T47D (cell line): ENCODE results near the gene LDB2.

Experiments
- DNase-seq, 2 experiments: peaks; one replicate each; pipeline versions ENCODE4 v3.0.0 to v3.0.0-alpha.2; 2011 to 2012; ENCODE audit warnings: low read depth in 1 of 2, low spot score in 1 of 2
- JUND ChIP-seq: IDR thresholded peaks from 2 replicates; pipeline ENCODE4 v1.6.1; 2012; ENCODE audit warnings: low read depth
- in situ Hi-C: cut with HindIII; loops from 2 replicates; pipeline ENCODE4 v1.10.0; 2016; ENCODE audit warnings: low sequenced_read_pairs, low pct_unique_long_range_greater_than_20kb

The LDB2 gene

GRCh38 chr4:16684935-16685334 is 213.5 kb downstream of the LDB2 start:
- no peak for DNase-seq
- in situ Hi-C loops: no loop called here
- TF ChIP-seq JUND: no peak

- no peak for DNase-seq
- TF ChIP-seq JUND: no peak
- in situ Hi-C loops: no loop called here
These were observed 214.3 kb downstream of the LDB2 start for GRCh38 chr4:16684097-16684496.

DNA sequence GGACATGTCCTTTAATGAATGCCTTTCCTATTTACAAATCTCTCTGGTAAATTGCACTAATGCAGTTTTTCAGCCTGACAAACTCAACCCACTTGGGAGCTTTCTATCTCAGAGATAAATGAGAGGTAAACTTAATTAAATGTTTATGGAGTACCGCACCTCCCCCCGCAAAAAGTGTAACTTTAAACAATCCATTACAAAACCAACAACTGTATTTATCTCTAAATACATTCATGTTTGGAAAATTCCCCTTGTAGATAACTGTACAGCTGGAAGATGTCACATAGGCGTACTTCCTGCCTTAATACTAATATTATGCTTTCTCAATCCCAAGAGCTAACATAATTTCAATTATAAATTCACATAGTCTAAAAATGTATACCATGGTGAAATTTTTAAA is 215.5 kb downstream of the LDB2 start:
- in situ Hi-C loops: no loop called here
- no peak for TF ChIP-seq JUND

GRCh38 chr4:16677001-16677944 is 221.2 kb downstream of the LDB2 start:
- DNase-seq: no peak
- no peak for TF ChIP-seq JUND
- in situ Hi-C loops: no loop called here

More for the DNA sequence above, 215.5 kb downstream of the LDB2 start:
- DNase-seq: no peak

DNA sequence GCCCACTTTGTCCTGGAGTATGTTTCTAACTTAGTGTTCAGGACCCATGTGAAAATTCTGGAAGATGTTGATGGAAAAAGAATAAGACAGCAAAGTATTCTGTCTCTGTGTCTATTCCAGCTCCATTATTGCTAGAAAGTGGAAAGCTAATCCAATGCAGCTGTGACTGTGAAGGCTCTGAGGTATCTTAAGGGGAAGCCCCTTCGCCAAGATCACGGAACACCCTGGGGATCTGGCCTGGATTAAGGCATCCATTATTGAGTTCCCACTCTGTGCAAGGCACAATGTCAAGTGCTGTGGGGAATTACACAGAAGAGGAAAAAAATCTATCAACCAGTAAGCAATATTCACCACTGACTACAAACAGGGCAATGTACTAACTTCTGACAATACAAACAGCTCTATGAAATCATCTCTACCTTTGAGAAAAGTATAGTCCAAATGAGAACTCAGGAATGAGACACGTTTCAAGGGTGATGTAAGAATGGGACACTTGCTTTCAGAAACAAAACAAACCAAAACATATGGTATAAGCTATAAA is 222.1 kb downstream of the LDB2 start:
- DNase-seq: no peak
- TF ChIP-seq JUND: no peak
- in situ Hi-C loops: no loop called here

- in situ Hi-C loops: no loop called here
- no peak for DNase-seq
- no peak for TF ChIP-seq JUND
These were observed 224.4 kb downstream of the LDB2 start for GRCh38 chr4:16674082-16674481.

- in situ Hi-C loops: no loop called here
- DNase-seq: no peak
- no peak for TF ChIP-seq JUND
These were observed 226.0 kb downstream of the LDB2 start for GRCh38 chr4:16672421-16672820.

DNA sequence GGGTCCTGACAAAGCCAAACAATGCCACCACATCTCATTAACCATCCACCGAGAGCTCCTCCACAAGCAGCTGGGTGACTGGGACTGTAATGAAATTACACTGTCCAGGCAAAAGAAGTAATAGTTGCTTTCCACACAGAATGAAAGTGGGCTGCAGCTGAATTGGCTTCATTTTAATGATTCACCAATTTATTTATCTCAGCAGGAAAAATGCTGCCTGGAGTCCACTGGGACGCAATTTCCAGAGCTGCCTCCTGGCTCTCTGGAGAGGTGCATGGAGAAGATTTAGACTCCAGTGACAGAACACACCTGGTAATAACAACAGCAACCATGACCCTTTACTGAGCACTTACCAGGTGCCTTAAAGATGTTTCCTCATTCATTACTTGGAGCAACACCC is 226.7 kb downstream of the LDB2 start:
- in situ Hi-C loops: no loop called here
- DNase-seq: no peak
- no peak for TF ChIP-seq JUND

DNA sequence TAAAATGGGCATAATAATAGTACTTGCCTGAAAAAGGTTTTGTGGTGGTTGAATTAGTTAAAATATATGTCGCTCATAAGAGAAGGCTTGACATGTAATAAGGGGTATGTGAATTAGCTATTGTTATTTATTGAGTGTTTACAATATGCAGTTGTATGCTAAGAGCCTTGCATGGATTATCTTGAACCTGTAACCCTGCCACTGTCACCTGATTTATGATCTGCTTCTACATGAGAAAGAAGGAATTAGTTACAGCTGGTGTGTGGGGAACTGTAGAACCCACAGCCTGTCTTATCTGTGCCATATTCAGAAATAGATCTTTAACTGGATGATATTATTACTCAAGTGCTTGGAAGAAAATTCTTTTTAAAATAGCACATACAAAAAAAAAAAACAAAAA is 227.7 kb downstream of the LDB2 start:
- in situ Hi-C loops: no loop called here
- no peak for DNase-seq
- no peak for TF ChIP-seq JUND

- DNase-seq: no peak
- no peak for TF ChIP-seq JUND
- in situ Hi-C loops: no loop called here
These were observed 229.4 kb downstream of the LDB2 start for GRCh38 chr4:16669036-16669435.

GRCh38 chr4:16668488-16668887 is 230.0 kb downstream of the LDB2 start:
- DNase-seq: no peak
- TF ChIP-seq JUND: no peak
- in situ Hi-C loops: no loop called here

GRCh38 chr4:16667464-16667863 is 231.0 kb downstream of the LDB2 start:
- in situ Hi-C loops: no loop called here
- TF ChIP-seq JUND: no peak
- no peak for DNase-seq

DNA sequence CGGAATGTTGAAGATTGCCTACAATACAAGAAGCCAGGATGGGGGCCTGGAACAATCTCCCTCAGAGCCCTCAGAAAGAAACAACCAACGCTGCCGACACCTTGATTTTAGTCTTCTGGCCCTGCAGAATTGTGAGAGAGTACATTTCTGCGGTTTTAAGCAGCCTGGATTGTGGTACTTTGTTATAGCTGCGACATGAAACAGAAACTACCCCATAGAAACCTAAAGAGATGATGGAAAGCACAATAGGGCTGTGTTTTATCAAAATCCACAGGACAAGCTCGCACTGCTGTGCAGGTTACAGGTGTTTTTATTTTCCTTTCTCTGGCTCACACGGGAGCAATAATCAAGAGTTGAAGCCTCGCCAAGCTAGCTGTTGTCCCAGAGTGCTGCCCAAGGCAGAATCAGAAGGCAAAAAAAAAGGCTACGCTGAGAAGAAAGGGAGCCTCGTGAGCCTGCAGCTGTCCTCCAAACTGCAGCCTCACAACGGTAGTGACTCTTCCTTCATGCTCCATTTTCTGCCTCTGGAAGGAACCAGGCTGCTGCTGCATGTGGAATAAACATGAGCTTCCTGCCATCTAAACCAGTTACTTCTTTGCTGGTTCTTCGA is 232.4 kb downstream of the LDB2 start:
- in situ Hi-C loops: no loop called here
- no peak for TF ChIP-seq JUND
- no peak for DNase-seq
